HEK293 (cell line): ENCODE measurements around the gene DLG2.

Experiments used
- AEBP2 ChIP-seq: fragments of 450-650 bp; formaldehyde crosslinking; IDR thresholded peaks from 2 replicates; pipeline ENCODE4 v1.5.1; 2016; ENCODE audit warnings: missing biosample characterization, missing genetic modification characterization, borderline replicate concordance
- BCL11A ChIP-seq: fragments of 450-650 bp; formaldehyde crosslinking; IDR thresholded peaks from 2 replicates; pipeline ENCODE4 v1.5.1; 2016; ENCODE audit warnings: low read depth, missing biosample characterization, missing genetic modification characterization
- CTCF ChIP-seq: fragments of 450-650 bp; formaldehyde crosslinking; IDR thresholded peaks from 2 replicates; pipeline ENCODE4 v1.5.1; 2016; ENCODE audit warnings: missing biosample characterization, missing genetic modification characterization
- KLF9 ChIP-seq: fragments of 450-650 bp; formaldehyde crosslinking; IDR thresholded peaks from 2 replicates; pipeline ENCODE4 v1.5.1; 2016; ENCODE audit warnings: missing biosample characterization, missing genetic modification characterization, low read depth
- SP2 ChIP-seq: fragments of 450-650 bp; formaldehyde crosslinking; IDR thresholded peaks from 2 replicates; pipeline ENCODE4 v1.5.1; 2016; ENCODE audit warnings: missing biosample characterization, missing genetic modification characterization
- ZBTB17 ChIP-seq: fragments of 450-650 bp; formaldehyde crosslinking; IDR thresholded peaks from 2 replicates; pipeline ENCODE4 v1.5.1; 2016; ENCODE audit warnings: missing biosample characterization, missing genetic modification characterization
- ZBTB26 ChIP-seq: fragments of 450-650 bp; formaldehyde crosslinking; optimal IDR thresholded peaks from 2 replicates; pipeline ENCODE3; 2016; ENCODE audit warnings: missing biosample characterization, mild to moderate bottlenecking, missing genetic modification characterization
- ZBTB49 ChIP-seq: fragments of 450-650 bp; formaldehyde crosslinking; IDR thresholded peaks from 2 replicates; pipeline ENCODE4 v1.5.1; 2016; ENCODE audit warnings: missing biosample characterization, missing genetic modification characterization, low read depth
- ZNF146 ChIP-seq: fragments of 450-650 bp; formaldehyde crosslinking; IDR thresholded peaks from 2 replicates; pipeline ENCODE4 v1.5.1; 2016; ENCODE audit warnings: missing biosample characterization, missing genetic modification characterization
- ZNF626 ChIP-seq: fragments of 450-650 bp; sonication (Bioruptor Pico); formaldehyde crosslinking; IDR thresholded peaks from 2 replicates; pipeline ENCODE4 v1.5.1; 2018; ENCODE audit warnings: missing biosample characterization, missing genetic modification characterization, inconsistent platforms
- ZNF707 ChIP-seq: fragments of 450-650 bp; formaldehyde crosslinking; IDR thresholded peaks from 2 replicates; pipeline ENCODE4 v1.5.1; 2016; ENCODE audit warnings: missing biosample characterization, missing genetic modification characterization
- ZNF776 ChIP-seq: fragments of 450-650 bp; formaldehyde crosslinking; IDR thresholded peaks from 2 replicates; pipeline ENCODE4 v1.5.0; 2017; ENCODE audit warnings: missing biosample characterization, missing genetic modification characterization, borderline replicate concordance
- ZSCAN23 ChIP-seq: fragments of 450-650 bp; formaldehyde crosslinking; IDR thresholded peaks from 2 replicates; pipeline ENCODE4 v1.5.1; 2016; ENCODE audit warnings: missing biosample characterization, missing genetic modification characterization
- TF ChIP-seq, protein P1 (sequence below): fragments of 450-650 bp; formaldehyde crosslinking; IDR thresholded peaks from 2 replicates; pipeline ENCODE4; 2016; ENCODE audit warnings: missing biosample characterization, missing genetic modification characterization

DNA sequence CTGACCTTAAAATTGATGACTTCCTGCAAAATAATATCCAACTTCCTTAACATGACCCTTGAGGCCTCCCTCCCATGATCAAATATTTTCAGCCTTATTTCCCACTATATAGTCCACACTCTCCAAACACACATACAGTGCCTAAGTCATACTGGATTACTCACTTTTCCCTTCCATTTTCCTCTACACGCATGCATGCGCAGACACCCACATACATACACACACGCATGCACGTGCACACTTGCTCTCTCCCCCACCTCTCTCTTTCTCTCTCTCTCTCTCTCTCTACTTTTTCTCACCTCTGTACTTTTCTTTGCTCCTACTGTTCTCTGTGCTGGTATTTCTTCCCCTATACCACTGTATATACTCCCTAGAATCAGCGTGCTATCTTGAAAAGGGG is 28.1 kb downstream of the DLG2 start:
- no peak for TF ChIP-seq AEBP2 (tag by site-specific recombination)
- no peak for TF ChIP-seq BCL11A (tag by site-specific recombination)
- no peak for TF ChIP-seq CTCF (tag by site-specific recombination)
- no peak for TF ChIP-seq ZNF776 (tag by site-specific recombination)
- no peak for TF ChIP-seq KLF9 (tag by site-specific recombination)
- TF ChIP-seq ZNF146 (tag by site-specific recombination), result no peak
- TF ChIP-seq ZNF626 (tag by site-specific recombination), result no peak
- TF ChIP-seq, protein P1, sequence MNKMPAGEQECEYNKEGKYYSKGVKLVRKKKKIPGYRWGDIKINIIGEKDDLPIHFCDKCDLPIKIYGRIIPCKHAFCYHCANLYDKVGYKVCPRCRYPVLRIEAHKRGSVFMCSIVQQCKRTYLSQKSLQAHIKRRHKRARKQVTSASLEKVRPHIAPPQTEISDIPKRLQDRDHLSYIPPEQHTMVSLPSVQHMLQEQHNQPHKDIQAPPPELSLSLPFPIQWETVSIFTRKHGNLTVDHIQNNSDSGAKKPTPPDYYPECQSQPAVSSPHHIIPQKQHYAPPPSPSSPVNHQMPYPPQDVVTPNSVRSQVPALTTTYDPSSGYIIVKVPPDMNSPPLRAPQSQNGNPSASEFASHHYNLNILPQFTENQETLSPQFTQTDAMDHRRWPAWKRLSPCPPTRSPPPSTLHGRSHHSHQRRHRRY (tag by site-specific recombination), result no peak
- no peak for TF ChIP-seq ZSCAN23 (tag by site-specific recombination)
- no peak for TF ChIP-seq ZNF707
- TF ChIP-seq SP2 (tag by site-specific recombination), result no peak
- no peak for TF ChIP-seq ZBTB49 (tag by site-specific recombination)
- TF ChIP-seq ZBTB17, result no peak
- TF ChIP-seq ZBTB26 (tag by site-specific recombination), result no peak
